Stimulated activated CD8-positive, alpha-beta memory T cell treated with anti-CD3 and anti-CD28 coated beads, Interleukin-15, amount 100 ng/mL, for 48 hours (primary cell): ENCODE measurements around the gene RPS3.
"Not testable (repeated sequence)": the region's sequence is repeated elsewhere in the genome, so short reads cannot be mapped to it uniquely, and the experiment has no call there.

Experiments
- DNase-seq, 2 donors: peaks; one replicate each; pipeline ENCODE4 v3.0.0-alpha.2; 2020; ENCODE audit warnings: low read depth in 2 of 2

Gene RPS3

DNA sequence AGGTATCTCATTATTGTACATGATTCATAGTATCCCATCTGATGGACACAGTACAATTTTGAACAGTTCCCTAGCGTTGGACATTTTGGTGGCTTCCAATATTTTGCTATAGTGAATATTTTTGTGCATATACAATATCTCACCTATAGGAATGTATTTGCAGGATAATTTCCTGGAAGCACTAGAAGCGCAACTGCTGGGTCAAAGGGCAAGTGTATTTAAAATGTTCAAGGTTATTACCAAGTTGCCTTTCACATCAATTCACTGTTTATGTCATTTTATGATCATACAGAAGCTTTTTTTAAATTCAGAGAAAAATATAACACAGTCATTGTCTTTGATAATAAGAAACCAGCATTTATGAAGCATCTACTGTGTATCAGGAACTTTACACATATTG lies 19.1 kb upstream of the RPS3 start:
- DNase-seq: no peak

DNA sequence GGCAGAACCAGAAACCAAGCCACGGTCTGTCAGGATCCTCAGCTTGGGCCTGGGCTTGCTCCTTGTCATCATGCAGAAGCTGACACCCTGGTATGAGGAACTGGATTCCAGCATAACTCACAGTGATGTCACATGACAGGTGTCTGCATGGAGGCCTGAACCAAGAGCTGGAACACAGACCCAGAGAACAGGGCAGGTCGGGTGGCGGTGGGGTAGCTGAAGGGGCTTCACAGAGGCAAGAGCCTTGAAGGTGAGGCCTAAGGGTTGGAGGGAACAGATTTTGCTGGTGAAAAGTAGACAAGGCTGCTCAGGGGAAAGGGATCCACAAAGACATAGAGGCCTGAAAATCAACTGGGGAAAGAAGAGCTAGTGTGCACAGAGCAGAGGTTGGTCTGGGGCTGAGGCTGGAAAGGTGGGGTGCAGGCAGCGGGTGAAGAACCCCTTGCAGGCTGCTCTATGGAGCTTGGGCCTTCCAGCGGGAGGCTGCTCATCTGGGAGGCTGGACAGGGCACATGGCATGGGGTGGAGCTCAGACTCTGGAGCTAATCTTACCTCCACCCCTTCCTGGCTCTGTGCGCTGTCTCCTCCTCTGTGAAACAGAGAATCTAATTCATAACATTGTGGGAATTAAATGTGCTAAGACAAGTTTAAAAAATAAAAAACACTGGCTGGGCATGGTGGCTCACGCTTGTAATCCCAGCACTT lies 18.4 kb upstream of the RPS3 start:
- no peak for DNase-seq

DNA sequence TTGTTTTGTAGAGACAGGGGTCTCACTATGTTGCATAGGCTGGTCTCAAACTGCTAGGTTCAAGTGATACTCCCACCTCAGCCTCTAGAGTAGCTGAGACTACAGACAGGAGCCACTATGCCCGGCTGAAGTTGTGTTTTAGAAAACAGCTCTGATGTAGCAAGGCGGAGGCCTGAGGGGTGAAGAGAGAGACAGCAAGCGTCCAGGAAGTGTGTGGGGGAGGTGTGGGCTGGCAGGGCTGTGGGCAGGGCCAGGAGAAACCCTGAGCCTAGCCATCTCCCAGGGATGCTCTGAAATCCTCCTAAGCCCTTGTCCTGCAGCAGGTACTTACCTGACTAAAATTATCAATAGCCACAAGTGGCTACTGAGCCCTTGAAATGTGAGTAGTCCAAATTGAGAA lies 16.1 kb upstream of the RPS3 start:
- DNase-seq: no peak

DNA sequence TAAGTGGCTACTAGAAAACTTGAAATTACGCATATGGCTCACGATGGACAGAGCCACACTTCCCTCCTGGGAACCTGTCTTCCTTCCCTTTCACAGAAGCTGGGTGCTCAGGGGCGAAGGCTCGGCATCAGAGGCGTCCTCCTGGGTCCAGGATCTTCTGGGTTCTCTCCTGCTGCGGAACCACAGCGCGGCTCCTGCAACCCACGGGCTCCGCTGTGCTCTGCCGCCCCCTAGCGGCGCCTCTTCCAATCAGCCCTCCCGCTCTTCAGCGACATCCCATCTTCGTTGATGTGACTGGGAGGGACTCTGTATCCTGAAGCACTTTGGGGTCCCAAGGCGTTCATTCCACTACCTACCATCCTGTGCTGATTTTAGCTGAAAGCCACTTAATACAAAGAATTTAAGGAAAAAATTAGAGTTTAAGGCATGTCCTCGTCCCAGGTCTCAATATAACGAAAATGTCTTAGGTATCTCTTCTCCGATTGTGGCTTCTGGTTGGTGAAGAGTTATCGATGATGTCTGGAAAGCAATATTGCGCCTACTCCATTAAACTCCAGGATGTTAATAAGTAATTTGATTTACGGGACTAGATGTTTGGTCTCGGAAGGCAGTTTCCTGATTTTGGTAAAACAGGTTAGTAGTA lies 14.8 kb upstream of the RPS3 start:
- DNase-seq: peak; percentile 39 to 52

DNA sequence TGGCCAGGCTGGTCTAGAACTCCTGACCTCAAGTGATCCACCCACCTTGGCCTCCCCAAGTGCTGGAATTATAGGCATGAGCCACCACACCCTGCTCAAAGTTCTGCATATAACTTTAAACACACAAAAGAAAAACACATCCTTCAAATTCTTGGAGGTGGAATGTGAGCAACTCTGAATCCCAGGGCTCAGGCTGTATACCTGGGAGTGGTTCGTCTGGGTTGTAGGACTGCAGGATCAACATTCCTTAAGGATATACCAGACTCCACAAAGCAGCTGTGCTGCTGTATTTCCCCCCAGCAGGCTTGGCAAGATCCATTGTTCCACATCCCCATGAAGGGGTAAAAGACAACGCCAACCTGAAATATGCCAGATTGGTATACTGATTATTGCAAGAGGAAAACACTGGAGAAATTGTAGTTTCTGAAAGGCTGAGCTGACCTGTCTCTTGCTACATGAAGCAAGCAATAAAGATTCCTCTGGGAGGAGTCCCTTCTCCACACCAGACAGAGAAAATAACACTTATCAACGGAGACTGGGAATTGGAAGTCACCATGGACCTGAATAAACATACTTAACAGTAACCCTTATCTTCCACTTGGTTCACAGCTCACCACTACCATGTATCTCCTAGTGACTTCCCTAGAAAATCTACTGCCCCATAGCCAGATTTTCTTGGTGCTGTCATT lies 12.2 kb upstream of the RPS3 start:
- no peak for DNase-seq

DNA sequence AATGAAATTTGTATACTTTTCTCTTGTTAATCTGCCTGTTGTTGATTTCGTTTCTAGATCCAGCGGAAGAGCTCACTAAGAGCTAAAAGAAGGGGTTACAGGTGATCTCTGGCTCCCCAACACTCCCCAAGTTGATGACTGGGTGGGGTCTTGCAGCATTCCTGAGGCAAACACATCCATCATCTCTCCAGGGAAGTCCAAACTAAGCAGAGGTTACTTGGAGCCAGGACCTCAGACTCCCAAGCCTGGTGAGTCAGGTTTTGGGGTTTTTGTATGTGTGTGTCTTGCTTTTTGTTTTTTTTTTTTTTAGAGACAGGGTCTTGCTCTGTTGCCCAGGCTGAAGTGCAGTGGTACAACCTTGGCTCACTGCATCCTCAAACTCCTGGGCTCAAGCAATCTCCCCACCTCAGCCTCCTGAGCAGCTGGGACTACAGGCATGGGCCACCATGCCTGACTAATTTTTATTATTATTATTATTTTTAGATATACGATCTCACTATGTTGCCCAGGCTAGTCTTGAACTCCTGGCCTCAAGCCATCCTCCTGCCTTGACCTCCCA lies 11.5 kb upstream of the RPS3 start:
- DNase-seq: no peak

DNA sequence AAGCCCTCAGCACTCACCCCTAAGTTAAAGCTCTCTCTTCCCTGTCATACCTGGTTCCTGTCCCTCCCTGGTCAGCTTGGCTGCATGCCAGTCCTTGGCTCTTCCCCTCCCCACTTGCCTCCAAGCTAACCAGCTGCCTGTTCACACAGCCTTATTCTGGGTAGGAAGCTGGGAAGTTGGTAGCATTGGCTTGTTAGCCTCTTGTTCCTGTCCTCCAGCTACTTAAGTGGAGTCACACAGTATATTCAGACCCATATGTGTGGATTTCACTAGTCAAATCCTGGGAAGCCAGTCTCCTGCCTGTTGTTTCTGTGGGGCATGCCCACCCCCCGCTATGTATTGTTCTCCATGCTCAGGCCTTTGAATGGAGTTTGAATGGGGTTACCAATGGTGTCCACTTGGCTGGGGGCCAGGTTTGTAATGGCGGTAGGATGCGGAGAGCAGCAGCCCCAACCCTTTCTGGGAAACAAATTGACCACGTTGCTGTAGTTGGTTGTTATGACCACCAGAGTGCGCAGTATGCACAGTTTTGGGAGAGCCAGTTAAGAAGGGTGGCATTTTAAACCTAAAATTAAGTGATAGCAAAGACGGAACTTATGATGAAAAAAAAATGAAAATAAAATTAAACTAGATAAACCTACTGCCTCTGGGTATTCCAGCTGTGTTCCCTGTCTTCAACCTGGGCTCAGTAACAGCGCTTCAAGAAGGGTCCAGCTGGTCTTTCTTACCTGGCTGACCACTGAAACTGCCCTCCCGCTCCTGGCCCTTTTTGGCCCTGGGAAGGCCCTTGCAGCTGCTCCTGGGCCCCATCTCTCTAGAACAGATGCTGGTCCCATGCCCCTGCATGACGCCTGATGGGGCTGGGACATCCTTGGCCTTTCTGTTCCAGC lies 10.7 kb upstream of the RPS3 start:
- peak; percentile 37 to 49 for DNase-seq

DNA sequence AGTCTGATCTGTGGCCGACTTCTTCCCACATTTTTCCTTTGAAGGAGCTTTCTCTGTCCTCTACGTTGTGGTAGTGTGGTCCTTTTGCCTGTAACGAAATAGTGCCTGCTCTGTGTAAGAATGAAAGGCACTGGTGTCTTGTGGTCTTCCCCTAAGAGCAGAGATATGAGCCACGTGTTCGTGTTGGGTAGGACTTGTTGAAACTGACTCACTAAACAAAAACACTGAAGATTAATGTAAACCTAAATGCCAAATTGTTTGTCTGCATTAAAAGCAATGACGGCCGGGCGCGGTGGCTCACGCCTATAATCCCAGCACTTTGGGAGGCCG lies 10.1 kb upstream of the RPS3 start:
- DNase-seq: no peak

DNA sequence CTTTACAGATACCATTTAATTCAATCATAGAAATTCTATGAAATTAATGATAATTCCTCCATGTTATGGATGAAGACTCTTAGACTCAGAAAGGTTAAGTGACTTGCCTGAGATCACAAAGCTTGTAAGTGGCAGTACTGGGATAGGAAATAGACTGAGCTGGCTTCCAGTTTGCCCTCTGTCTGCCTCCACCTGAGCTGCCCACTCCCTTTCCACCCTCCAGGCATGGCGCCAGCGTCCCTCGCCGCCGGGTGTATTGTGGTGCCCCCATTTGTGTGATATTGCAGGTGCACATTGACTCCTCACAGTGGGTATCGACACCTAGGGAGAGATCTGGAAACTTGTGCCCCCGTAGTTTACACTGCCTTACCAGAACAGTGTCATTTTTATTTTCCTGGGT lies 9.4 kb upstream of the RPS3 start:
- DNase-seq: no peak

DNA sequence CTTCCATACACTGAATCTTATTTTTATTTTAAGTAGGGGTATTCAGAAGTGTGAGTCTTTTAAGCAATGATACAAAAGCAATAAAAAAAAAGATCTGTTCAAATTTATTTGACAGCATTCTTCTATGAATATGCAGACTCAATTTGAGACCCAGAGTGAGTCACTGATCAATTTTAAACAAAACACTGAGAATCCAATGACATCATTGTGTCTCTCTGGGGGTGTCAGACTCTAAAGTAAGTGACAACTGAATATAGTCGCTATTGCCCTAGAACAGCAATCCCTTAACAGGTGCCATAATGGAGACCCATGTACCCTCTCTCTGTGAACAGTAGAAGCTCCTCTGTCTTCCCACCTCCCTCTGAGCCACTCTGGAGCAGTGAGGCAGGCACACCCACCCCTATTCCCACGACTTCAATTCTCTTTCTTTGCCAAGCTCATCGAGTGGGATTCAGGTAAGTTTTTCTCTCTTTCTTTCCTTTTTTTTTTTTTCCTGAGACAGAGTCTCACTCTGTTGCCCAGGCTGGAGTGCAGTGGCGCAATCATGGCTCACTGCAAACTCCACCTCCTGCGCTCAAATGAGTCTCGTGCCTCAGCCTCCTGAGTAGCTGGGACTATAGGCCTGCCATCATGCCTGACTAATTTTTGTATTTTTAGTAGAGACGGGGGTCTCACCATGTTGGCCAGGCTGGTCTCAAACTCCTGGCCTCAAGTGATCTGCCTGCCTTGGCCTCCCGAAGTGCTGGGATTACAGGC lies 5.1 kb upstream of the RPS3 start:
- DNase-seq: no peak

DNA sequence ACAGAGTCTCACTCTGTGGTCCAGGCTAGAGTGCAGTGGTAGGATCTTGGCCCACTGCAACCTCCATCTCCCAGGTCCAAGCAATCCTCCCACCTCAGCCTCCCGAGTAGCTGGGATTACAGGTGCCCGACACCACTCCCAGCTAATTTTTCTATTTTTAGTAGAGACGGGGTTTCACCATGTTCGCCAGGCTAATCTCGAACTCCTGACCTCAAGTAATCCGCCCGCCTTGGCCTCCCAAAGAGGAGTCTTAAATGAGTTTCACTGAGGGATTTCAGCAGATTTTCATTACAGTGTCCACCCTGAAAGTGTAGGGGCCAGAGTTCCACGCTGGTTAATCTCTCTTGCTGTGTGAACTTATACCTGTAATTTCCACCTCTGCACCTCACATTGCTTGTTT lies 412 bp upstream of the RPS3 start:
- no peak for DNase-seq

DNA sequence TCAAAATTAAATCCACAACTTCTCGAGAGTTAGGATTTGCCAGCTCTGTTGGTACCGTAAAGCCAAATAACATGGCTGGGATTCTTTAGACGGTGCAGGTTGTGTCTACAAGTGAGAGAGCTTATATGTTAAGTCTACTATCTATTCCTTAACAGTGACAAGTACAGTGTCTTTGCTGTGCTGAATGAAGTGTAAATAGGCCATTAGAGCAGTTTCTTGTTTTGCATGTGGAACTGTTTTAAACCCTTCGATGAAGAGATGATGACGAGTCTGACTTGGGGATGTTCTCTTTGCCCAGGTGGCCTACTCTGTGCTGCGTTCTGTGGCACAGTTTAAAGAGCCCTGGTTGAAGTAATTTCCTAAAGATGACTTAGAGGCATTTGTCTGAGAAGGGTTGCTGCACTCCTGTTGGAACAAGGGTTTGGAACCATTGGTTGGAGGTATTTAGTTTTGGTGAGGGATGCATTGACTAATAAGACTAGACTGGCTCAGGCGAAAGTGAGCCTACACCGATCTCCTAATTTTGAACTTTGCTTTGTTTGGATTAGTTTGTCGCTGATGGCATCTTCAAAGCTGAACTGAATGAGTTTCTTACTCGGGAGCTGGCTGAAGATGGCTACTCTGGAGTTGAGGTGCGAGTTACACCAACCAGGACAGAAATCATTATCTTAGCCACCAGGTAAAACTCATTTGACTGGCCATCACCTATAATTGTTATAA lies 988 bp downstream of the RPS3 start:
- no peak for DNase-seq

DNA sequence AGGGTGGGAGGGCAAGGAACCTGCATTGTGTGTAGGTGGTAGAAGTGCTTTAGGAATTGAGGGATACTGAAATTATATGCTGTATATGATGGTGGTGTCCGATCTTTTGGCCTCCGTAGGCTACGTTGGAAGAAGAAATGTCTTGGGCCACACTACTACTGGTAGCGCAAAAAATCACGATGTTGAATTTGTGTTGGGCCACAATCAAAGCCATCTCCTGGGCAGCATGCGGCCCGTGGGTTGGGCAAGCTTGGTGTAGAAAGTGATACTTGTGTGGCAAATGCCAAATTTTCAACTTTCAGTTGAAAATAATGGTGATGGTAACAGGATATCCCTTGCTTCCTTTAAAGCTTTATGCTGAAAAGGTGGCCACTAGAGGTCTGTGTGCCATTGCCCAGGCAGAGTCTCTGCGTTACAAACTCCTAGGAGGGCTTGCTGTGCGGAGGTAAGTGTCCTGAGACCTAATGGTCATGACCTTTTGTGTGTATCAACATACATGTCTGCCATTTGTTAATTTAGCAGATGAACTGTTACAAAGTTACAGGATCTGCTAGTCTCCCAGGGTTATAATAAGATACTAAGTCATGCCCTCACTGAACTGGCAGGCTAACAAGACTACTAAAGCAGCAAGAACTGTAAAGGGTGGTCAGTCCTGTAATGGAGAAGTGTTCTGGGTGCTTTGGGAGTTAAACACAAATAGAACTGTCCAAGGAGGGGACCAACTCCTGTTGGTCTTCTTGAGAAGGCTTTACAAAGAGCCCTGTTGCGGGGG lies 2.9 kb downstream of the RPS3 start:
- no peak for DNase-seq

DNA sequence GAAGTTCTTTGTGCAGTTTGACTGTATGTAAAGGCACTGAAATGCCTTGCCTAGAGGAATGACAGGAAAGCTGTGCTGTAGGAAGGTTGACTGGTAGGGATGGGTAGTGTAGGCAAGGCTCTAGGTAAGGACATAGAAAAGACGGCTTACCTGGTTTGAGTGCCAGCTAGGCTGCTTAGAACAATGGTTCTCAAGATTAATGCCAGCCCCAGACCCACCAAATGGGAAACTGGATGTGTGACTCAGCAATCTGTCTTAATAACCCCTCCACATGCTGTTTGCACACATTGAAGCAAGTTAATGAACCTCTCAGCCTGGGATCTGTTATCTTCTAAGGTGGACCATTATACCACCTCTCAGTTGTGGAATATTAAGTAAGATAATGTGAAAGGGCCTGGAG lies 3.7 kb downstream of the RPS3 start:
- no peak for DNase-seq

DNA sequence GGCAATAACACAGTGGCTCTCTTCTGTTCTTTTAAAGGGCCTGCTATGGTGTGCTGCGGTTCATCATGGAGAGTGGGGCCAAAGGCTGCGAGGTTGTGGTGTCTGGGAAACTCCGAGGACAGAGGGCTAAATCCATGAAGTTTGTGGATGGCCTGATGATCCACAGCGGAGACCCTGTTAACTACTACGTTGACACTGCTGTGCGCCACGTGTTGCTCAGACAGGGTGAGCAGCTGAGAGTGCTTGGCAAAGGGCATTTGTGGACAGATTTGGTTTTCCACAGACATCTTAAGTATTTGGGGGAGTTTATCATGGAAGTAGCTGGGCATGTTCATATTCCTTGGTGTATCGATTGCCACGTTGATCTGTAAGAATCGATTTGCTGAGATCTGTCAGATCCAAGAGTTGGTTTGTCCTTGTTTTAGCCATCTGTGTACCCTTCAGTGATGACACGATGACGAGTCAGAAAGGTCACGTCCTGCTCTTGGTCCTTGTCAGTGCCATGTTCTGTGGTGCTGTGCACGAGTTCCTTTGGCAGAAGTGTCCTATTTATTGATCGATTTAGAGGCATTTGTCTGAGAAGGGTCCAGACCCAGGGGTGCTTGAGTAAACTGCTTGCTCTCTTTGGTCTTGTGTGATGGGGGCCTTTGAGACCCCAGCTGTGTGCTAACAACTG lies 4.8 kb downstream of the RPS3 start:
- DNase-seq: no peak

DNA sequence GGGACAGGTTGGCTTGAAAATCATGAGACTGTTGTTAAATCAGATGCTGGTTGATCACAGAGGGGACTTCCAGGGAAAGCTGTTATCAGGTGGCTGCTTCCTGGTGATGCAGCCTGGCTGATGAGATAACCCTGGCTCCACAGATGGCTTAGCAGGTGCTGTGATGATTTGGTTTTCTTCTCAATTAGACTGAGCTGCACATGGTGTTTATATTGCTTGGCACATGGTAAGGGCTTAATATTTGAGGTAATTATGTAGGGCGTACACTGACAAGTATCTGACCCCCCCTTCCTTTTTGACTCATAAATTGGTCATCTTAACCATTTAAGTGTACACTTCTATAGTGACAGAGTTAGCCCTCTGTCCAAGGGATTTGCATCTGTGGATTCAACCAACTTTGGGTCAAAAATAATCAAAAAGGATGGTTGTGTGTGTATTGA lies 7.0 kb downstream of the RPS3 start:
- DNase-seq: no peak

DNA sequence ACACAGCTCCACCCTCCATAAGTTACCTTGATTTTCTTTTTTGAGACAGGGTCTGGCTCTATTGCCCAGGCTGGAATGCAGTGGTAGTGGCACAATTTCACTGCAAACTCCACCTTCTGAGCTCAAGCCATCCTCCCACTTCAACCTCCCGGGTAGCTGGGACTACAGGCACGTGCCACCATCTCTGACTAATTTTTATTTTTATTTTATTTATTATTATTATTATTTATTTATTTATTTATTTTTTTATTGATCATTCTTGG lies 9.6 kb downstream of the RPS3 start:
- no peak for DNase-seq

DNA sequence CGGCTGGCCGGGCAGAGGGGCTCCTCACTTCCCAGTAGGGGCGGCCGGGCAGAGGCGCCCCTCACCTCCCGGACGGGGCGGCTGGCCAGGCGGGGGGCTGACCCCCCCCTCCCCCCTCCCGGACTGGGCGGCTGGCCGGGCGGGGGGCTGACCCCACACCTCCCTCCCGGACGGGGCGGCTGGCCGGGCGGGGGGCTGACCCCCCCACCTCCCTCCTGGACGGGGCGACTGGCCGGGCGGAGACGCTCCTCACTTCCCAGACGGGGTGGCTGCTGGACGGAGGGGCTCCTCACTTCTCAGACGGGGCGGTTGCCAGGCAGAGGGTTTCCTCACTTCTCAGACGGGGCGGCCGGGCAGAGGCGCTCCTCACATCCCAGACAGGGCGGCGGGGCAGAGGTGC lies 10.7 kb downstream of the RPS3 start:
- not testable (repeated sequence) for DNase-seq

DNA sequence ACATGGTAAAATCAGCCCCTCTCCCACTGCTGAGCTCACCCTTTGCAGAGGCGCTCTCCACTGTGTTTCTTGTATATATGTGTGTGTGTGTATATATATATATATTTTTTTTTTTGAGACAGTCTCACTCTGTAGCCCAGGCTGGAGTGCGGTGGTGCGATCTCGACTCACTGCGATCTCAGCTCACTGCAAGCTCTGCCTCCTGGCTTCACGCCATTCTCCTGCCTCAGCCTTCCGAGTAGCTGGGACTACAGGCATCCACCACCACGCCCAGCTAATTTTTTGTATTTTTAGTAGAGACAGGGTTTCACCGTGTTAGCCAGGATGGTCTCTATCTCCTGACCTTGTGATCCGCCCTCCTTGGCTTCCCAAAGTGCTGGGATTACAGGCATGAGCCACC lies 13.8 kb downstream of the RPS3 start:
- DNase-seq: not testable (repeated sequence)

DNA sequence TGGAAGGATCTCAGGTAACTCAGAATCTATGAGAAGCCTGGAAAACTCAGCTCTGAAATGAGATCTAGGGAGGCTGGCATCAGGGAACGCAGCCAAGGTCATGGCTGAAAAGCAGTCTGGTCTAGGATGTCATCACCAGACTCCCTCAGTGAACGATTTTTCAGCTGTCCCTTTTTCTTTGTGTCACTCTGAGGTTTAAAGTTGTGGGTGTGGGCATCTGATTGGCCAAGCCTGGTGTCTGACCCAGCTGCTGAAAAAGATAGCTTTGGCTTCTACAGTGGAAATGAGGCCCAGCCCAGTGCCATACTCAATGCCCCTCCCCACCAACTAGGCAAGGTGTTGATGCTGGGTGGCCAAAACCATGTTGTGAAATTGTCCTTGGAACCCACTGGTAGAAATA lies 14.5 kb downstream of the RPS3 start:
- DNase-seq: no peak
